Erythroblast (primary cell): ENCODE measurements around the gene KIF16B.

Experiments
- GATA1 ChIP-seq: IDR thresholded peaks from 2 replicates; pipeline ENCODE4 v1.6.1; 2011; ENCODE audit warnings: low read depth, mild to moderate bottlenecking, control low read depth, low read length, moderate library complexity
- POLR2A ChIP-seq: IDR thresholded peaks from 2 replicates; pipeline ENCODE4 v1.6.1; 2011; ENCODE audit warnings: mild to moderate bottlenecking, low read length

DNA sequence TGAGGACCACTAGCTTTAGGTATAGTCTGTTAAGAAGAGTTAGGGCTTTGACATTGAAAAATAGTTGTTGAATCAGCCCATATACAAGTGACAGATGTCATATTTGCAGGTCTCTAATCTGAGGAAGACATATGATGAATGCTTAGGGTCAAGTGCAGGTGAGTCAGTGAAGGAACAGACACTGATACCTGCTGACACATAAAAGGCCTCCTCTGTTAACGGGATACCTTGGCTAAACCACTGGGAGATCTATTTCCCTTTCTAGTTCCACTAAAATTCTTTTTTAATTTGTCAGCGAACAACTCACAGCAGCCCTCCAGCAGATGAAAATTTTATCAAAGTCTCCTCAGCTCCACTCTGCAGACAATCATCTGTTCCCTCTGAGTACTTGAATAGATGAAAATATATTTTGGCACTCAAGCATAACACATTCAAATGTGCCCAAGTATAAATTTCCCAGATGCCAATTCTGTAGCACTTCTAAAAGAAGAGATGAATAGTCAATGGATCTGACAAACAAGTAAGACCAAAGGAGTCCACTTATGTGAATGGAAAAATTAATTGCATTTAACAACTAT, 154.0 kb downstream of the KIF16B start:
- TF ChIP-seq POLR2A (no peak), GATA1 (no peak)
